OCI-LY1 (cell line): ENCODE results near the gene ZNF648.

ENCODE experiments used
- H2AFZ ChIP-seq: fragments of 200-600 bp; sonication (generic), shearing (Covaris generic); 2 replicates; pipeline ENCODE4 v1.6.0; 2014; ENCODE audit warnings: antibody characterized with exemption, mild to moderate bottlenecking, low read length
- H3F3A ChIP-seq: fragments of 200-600 bp; sonication (generic), shearing (Covaris generic); 2 replicates; pipeline ENCODE4 v1.6.0; 2014; ENCODE audit warnings: mild to moderate bottlenecking, antibody characterized with exemption, low read length, moderate library complexity; ENCODE audit not compliant: insufficient read depth
- H3K27ac ChIP-seq: fragments of 200-600 bp; sonication (generic); 2 replicates; pipeline ENCODE4 v1.5.1; 2014; ENCODE audit warnings: low read length, mixed run types, mild to moderate bottlenecking, low read depth; ENCODE audit not compliant: poor library complexity, severe bottlenecking
- H3K27me3 ChIP-seq: fragments of 200-600 bp; sonication (generic); 2 replicates; pipeline ENCODE4 v1.6.0; 2014; ENCODE audit warnings: antibody characterized with exemption, mild to moderate bottlenecking, low read length, moderate library complexity; ENCODE audit not compliant: insufficient read depth
- H3K36me3 ChIP-seq: fragments of 200-600 bp; sonication (generic); 2 replicates; pipeline ENCODE4 v1.6.1; 2014; ENCODE audit warnings: mild to moderate bottlenecking, antibody characterized with exemption, low read length, moderate library complexity, mixed read lengths; ENCODE audit not compliant: insufficient read depth
- H3K4me1 ChIP-seq: fragments of 200-600 bp; sonication (generic); 2 replicates; pipeline ENCODE4 v1.5.1; 2014; ENCODE audit warnings: mild to moderate bottlenecking, low read length, moderate library complexity; ENCODE audit not compliant: insufficient read depth, severe bottlenecking
- H3K4me2 ChIP-seq: fragments of 200-600 bp; sonication (generic), shearing (Covaris generic); 2 replicates; pipeline ENCODE4 v1.6.1; 2014; ENCODE audit warnings: low read length
- H3K4me3 ChIP-seq: fragments of 200-600 bp; sonication (generic); 2 replicates; pipeline ENCODE4 v1.5.1; 2014; ENCODE audit warnings: low read length, low read depth, mild to moderate bottlenecking, mixed read lengths; ENCODE audit not compliant: poor library complexity, severe bottlenecking
- H3K79me2 ChIP-seq: fragments of 200-600 bp; shearing (Covaris generic); 2 replicates; pipeline ENCODE4 v1.6.1; 2016; ENCODE audit warnings: mixed run types, low read length, mixed read lengths; ENCODE audit not compliant: insufficient read depth
- H3K9ac ChIP-seq: fragments of 200-600 bp; sonication (generic), shearing (Covaris generic); 2 replicates; pipeline ENCODE4 v1.6.1; 2014; ENCODE audit warnings: mild to moderate bottlenecking, low read length, mixed read lengths
- H3K9me2 ChIP-seq: fragments of 200-600 bp; sonication (generic), shearing (Covaris generic); 2 replicates; pipeline ENCODE4 v1.6.1; 2014; ENCODE audit warnings: low read depth, mild to moderate bottlenecking, low read length, mixed read lengths
- H3K9me3 ChIP-seq: fragments of 200-600 bp; shearing (Covaris generic); 2 replicates; pipeline ENCODE4 v1.6.1; 2014; ENCODE audit warnings: low read length, mixed read lengths
- H4K20me1 ChIP-seq: fragments of 200-600 bp; sonication (generic), shearing (Covaris generic); 2 replicates; pipeline ENCODE4 v1.6.0; 2016; ENCODE audit warnings: mild to moderate bottlenecking, low read length; ENCODE audit not compliant: insufficient read depth
- EZH2 ChIP-seq: fragments of 200-600 bp; sonication (generic), shearing (Covaris generic); IDR thresholded peaks from 2 replicates; pipeline ENCODE4 v1.8.0; 2017; ENCODE audit warnings: borderline replicate concordance, mixed run types, mild to moderate bottlenecking, antibody characterized with exemption, low read length, moderate library complexity, mixed read lengths
- TF ChIP-seq, protein P1 (sequence below): fragments of 200-600 bp; sonication (generic), shearing (Covaris generic); IDR thresholded peaks from 2 replicates; pipeline ENCODE4 v1.5.1; 2017; ENCODE audit warnings: mild to moderate bottlenecking, antibody characterized with exemption, low read length, moderate library complexity, mixed read lengths

ZNF648 gene

GRCh38 chr1:182032251-182032650 is 29.3 kb downstream of the ZNF648 start:
- Histone ChIP-seq H2AFZ (no peak overlapping the region), H3K9ac (no peak overlapping the region), H3F3A (no peaks in the 10 kb centered on the region), H3K79me2 (no peaks in the 10 kb centered on the region), H3K9me3 (no peaks in the 10 kb centered on the region), H3K27me3 (no peaks in the 10 kb centered on the region), H3K4me1 (peaks cover 10% of the 10 kb centered on the region), H3K27ac (no peak overlapping the region), H3K4me2 (no peak overlapping the region), H3K36me3 (no peaks in the 10 kb centered on the region), H3K9me2 (no peaks in the 10 kb centered on the region), H4K20me1 (no peaks in the 10 kb centered on the region), H3K4me3 (no peak overlapping the region)
- TF ChIP-seq, protein P1, sequence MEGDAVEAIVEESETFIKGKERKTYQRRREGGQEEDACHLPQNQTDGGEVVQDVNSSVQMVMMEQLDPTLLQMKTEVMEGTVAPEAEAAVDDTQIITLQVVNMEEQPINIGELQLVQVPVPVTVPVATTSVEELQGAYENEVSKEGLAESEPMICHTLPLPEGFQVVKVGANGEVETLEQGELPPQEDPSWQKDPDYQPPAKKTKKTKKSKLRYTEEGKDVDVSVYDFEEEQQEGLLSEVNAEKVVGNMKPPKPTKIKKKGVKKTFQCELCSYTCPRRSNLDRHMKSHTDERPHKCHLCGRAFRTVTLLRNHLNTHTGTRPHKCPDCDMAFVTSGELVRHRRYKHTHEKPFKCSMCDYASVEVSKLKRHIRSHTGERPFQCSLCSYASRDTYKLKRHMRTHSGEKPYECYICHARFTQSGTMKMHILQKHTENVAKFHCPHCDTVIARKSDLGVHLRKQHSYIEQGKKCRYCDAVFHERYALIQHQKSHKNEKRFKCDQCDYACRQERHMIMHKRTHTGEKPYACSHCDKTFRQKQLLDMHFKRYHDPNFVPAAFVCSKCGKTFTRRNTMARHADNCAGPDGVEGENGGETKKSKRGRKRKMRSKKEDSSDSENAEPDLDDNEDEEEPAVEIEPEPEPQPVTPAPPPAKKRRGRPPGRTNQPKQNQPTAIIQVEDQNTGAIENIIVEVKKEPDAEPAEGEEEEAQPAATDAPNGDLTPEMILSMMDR: no peak
- TF ChIP-seq EZH2: no peak

- no peaks in the 10 kb centered on the region for H3K36me3 ChIP-seq
- no peak overlapping the region for H3K27ac ChIP-seq
- TF ChIP-seq, protein P1: no peak; the same call in 1 of the 2 replicates
- no peak for TF ChIP-seq EZH2
- H3F3A ChIP-seq: no peaks in the 10 kb centered on the region
- no peaks in the 10 kb centered on the region for H3K79me2 ChIP-seq
- no peaks in the 10 kb centered on the region for H3K27me3 ChIP-seq
- H4K20me1 ChIP-seq: no peaks in the 10 kb centered on the region
- H3K9ac ChIP-seq: peak overlapping the region; percentile 50
- H3K4me2 ChIP-seq: peak overlapping the region; percentile 75
- peak overlapping the region; percentile 60; the same call in 1 of the 2 replicates for H2AFZ ChIP-seq
- no peaks in the 10 kb centered on the region for H3K9me3 ChIP-seq
- H3K4me3 ChIP-seq: peak overlapping the region; percentile 63
- H3K4me1 ChIP-seq: peaks cover 10% of the 10 kb centered on the region
- no peaks in the 10 kb centered on the region for H3K9me2 ChIP-seq
Measured at GRCh38 chr1:182029379-182030331, 31.9 kb downstream of the ZNF648 start.

DNA sequence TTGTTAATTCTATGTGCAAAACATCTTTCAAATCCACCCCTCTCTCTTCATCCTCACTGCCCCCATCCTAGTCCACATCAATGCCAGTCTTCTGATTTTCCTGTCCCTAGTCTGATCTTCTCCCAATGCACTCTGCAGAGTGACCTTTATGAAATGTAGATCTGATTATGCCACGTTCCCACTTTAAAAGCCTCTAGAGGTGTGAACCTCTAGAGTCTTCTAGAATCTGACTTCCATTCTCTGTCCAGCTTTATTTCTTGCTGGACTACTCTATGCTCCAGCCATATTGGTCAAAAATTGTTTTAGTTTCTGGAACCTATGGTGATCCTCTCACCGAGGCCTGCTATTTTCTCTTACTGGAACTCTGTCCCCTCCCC is 32.5 kb downstream of the ZNF648 start:
- Histone ChIP-seq H3K79me2 (no peaks in the 10 kb centered on the region), H3K36me3 (no peaks in the 10 kb centered on the region), H3K27ac (no peak overlapping the region), H3K4me1 (peaks cover 10% of the 10 kb centered on the region), H3K9ac (peak overlapping the region; percentile 50; the same call in 1 of the 2 replicates), H3F3A (no peaks in the 10 kb centered on the region), H2AFZ (peak overlapping the region; percentile 60; the same call in 1 of the 2 replicates), H3K4me2 (peak overlapping the region; percentile 75), H3K4me3 (peak overlapping the region; percentile 63), H3K9me3 (no peaks in the 10 kb centered on the region), H3K9me2 (no peaks in the 10 kb centered on the region; the same call in 1 of the 2 replicates), H4K20me1 (no peaks in the 10 kb centered on the region), H3K27me3 (no peaks in the 10 kb centered on the region)
- TF ChIP-seq EZH2: no peak
- TF ChIP-seq, protein P1: no peak
